OCI-LY7 (cell line): ENCODE measurements around the gene RAB35. TPM values are rescaled to one million over a fixed set of nuclear protein-coding genes. Genes with fewer than 3 reads are reported as not detected.

Experiments
- BruUV-seq: library from RNA; stranded (reverse); fragments of 400-500 nt; replicated peaks from 2 replicates; lab custom pipeline; 2021; lab: Mats Ljungman, UMichigan
- CTCF ChIA-PET: fragments of 300-600 bp; sonication (Branson Sonifier 250); formaldehyde crosslinking; loops from one replicate; lab custom pipeline; 2022; ENCODE audit warnings: antibody characterized with exemption; ENCODE audit not compliant: unreplicated experiment; lab: Charles Lee
- POLR2A ChIA-PET: fragments of 300-600 bp; sonication (Branson Sonifier 250); formaldehyde crosslinking; loops from one replicate; lab custom pipeline; 2022; ENCODE audit warnings: antibody characterized with exemption; lab: Charles Lee
- DNase-seq: peaks from one replicate; pipeline ENCODE4 v3.0.0-alpha.2; 2015; ENCODE audit warnings: low spot score
- H2AFZ ChIP-seq: fragments of 200-600 bp; sonication (generic), shearing (Covaris generic); 2 replicates; pipeline ENCODE4 v1.6.1; 2014; ENCODE audit warnings: mild to moderate bottlenecking, antibody characterized with exemption, low read length, moderate library complexity
- H3K27ac ChIP-seq: fragments of 200-600 bp; sonication (generic); 2 replicates; pipeline ENCODE4 v1.5.1; 2014; ENCODE audit warnings: mixed run types, low read depth, mild to moderate bottlenecking, moderate library complexity, low read length, inconsistent platforms; ENCODE audit not compliant: poor library complexity, severe bottlenecking
- H3K36me3 ChIP-seq: fragments of 200-600 bp; sonication (generic); 2 replicates; pipeline ENCODE4 v1.6.1; 2014; ENCODE audit warnings: mild to moderate bottlenecking, antibody characterized with exemption, low read length, moderate library complexity, mixed read lengths; ENCODE audit not compliant: insufficient read depth
- H3K4me1 ChIP-seq: fragments of 200-600 bp; sonication (generic); 2 replicates; pipeline ENCODE4 v1.5.1; 2014; ENCODE audit warnings: mild to moderate bottlenecking, low read length; ENCODE audit not compliant: insufficient read depth, poor library complexity, severe bottlenecking
- H3K4me2 ChIP-seq: fragments of 200-600 bp; sonication (generic); 2 replicates; pipeline ENCODE4 v1.6.1; 2014; ENCODE audit warnings: mild to moderate bottlenecking, low read length
- H3K4me3 ChIP-seq: fragments of 200-600 bp; sonication (generic); 2 replicates; pipeline ENCODE4 v1.5.1; 2014; ENCODE audit warnings: mild to moderate bottlenecking, low read depth, low read length; ENCODE audit not compliant: poor library complexity, severe bottlenecking
- H3K79me2 ChIP-seq: fragments of 200-600 bp; sonication (generic); 2 replicates; pipeline ENCODE4 v1.6.1; 2016; ENCODE audit warnings: low read depth, mild to moderate bottlenecking, low read length, moderate library complexity, mixed read lengths; ENCODE audit not compliant: insufficient read depth
- H3K9me2 ChIP-seq: fragments of 200-600 bp; sonication (generic); 2 replicates; pipeline ENCODE4 v1.6.1; 2016; ENCODE audit warnings: mild to moderate bottlenecking, low read length, mixed read lengths; ENCODE audit not compliant: insufficient read depth
- H3K9me3 ChIP-seq: fragments of 200-600 bp; sonication (generic); 2 replicates; pipeline ENCODE4 v1.6.1; 2014; ENCODE audit warnings: mild to moderate bottlenecking, mixed run types, low read length, mixed read lengths
- H4K20me1 ChIP-seq: fragments of 200-600 bp; sonication (generic); 2 replicates; pipeline ENCODE4 v1.6.1; 2014; ENCODE audit warnings: mild to moderate bottlenecking, antibody characterized with exemption, low read length, moderate library complexity, mixed read lengths; ENCODE audit not compliant: insufficient read depth
- CTCF ChIP-seq: fragments of 200-600 bp; sonication (generic); conservative IDR thresholded peaks from 2 replicates; pipeline ENCODE4 v1.5.1; 2014; ENCODE audit warnings: mild to moderate bottlenecking, antibody characterized with exemption, low read length, moderate library complexity, mixed read lengths
- EZH2phosphoT487 ChIP-seq: fragments of 200-600 bp; sonication (generic); IDR thresholded peaks from 2 replicates; pipeline ENCODE4 v1.6.1; 2018; ENCODE audit warnings: low read depth, borderline replicate concordance, mild to moderate bottlenecking, mixed run types, antibody characterized with exemption, low read length, moderate library complexity, mixed read lengths
- intact Hi-C: fragments of 100-400 bp; cut with micrococcal nuclease; formaldehyde crosslinking; loops from one replicate; pipeline ENCODE4 v1.10.0; 2022; ENCODE audit not compliant: unreplicated experiment
- total RNA-seq, 2 experiments: library from RNA; depleted of rRNA in 1 of 2; stranded (reverse); fragments of >200 nt in 1 of 2; shearing (Covaris generic) in 1 of 2; gene quantifications; 2 replicates each; pipeline ENCODE4 v1.2.3, GENCODE V29; 2014 to 2022

Gene RAB35
- total RNA-seq, 2 experiments from 2014 or later: 42.2 to 85.9 TPM

GRCh38 chr12:120158351-120158750 is 41.8 kb upstream of the RAB35 start:
- no peaks in the 10 kb centered on the region for H3K9me2 ChIP-seq
- no peak overlapping the region for H3K4me2 ChIP-seq
- H2AFZ ChIP-seq: no peak overlapping the region
- DNase-seq: no peak
- BruUV-seq: no TSS peak
- H3K4me1 ChIP-seq: no peaks in the 10 kb centered on the region
- H4K20me1 ChIP-seq: no peaks in the 10 kb centered on the region
- peaks cover 100% of the 10 kb centered on the region for H3K36me3 ChIP-seq
- intact Hi-C loops: no loop called here
- no peaks in the 10 kb centered on the region for H3K9me3 ChIP-seq
- H3K27ac ChIP-seq: no peak overlapping the region
- ChIA-PET CTCF (interaction anchor here (0.6 kb wide), 1 partner anchor 37 kb away, joined by 3 read pairs; no protein-coding TSS in a partner anchor), POLR2A (interaction anchor here (0.7 kb wide), 1 partner anchor 29 kb away, joined by 5 read pairs; no protein-coding TSS in a partner anchor)
- no peak overlapping the region for H3K4me3 ChIP-seq
- H3K79me2 ChIP-seq: no peaks in the 10 kb centered on the region
- TF ChIP-seq CTCF (no peak), EZH2phosphoT487 (no peak)

- BruUV-seq: no TSS peak
- CTCF ChIA-PET: interaction anchor here (0.6 kb wide), 1 partner anchor 36 kb away, joined by 3 read pairs; no protein-coding TSS in a partner anchor
Observed at GRCh38 chr12:120157678-120158077, 41.1 kb upstream of the RAB35 start.

More at GRCh38 chr12:120157678-120158077, 41.1 kb upstream of the RAB35 start:
- no peak for TF ChIP-seq CTCF
- Histone ChIP-seq H3K4me3 (no peak overlapping the region), H3K27ac (no peak overlapping the region), H3K9me3 (no peaks in the 10 kb centered on the region), H3K9me2 (no peaks in the 10 kb centered on the region), H3K79me2 (no peaks in the 10 kb centered on the region), H3K4me1 (no peaks in the 10 kb centered on the region), H2AFZ (no peak overlapping the region), H4K20me1 (no peaks in the 10 kb centered on the region), H3K4me2 (no peak overlapping the region), H3K36me3 (peaks cover 100% of the 10 kb centered on the region)
- DNase-seq: no peak
- POLR2A ChIA-PET: no interaction called here
- intact Hi-C loops: no loop called here
